WTC11 (cell line): ENCODE measurements around the gene PLK1.

Experiments
- NR2C2 ChIP-seq: sonication (generic); formaldehyde crosslinking; IDR thresholded peaks from 2 replicates; pipeline ENCODE4 v1.8.0; 2022; ENCODE audit warnings: mild to moderate bottlenecking, missing genetic modification reagents
- TF ChIP-seq, protein P1 (sequence below): fragments of 200-600 bp; IDR thresholded peaks from 2 replicates; pipeline ENCODE4 v1.8.0; 2022; ENCODE audit warnings: antibody characterized with exemption

GRCh38 chr16:23700093-23700492, 21.4 kb downstream of the PLK1 start:
- TF ChIP-seq, protein P1, sequence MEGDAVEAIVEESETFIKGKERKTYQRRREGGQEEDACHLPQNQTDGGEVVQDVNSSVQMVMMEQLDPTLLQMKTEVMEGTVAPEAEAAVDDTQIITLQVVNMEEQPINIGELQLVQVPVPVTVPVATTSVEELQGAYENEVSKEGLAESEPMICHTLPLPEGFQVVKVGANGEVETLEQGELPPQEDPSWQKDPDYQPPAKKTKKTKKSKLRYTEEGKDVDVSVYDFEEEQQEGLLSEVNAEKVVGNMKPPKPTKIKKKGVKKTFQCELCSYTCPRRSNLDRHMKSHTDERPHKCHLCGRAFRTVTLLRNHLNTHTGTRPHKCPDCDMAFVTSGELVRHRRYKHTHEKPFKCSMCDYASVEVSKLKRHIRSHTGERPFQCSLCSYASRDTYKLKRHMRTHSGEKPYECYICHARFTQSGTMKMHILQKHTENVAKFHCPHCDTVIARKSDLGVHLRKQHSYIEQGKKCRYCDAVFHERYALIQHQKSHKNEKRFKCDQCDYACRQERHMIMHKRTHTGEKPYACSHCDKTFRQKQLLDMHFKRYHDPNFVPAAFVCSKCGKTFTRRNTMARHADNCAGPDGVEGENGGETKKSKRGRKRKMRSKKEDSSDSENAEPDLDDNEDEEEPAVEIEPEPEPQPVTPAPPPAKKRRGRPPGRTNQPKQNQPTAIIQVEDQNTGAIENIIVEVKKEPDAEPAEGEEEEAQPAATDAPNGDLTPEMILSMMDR, result no peak
- TF ChIP-seq NR2C2, result no peak
